Tracheal epithelial cell (primary cell): ENCODE data around the gene SIGLEC8. TPM values are rescaled to one million over a fixed set of nuclear protein-coding genes. Genes with fewer than 3 reads are reported as not detected.

ENCODE experiments used
- total RNA-seq: library from RNA; depleted of rRNA; stranded (reverse); fragments of >200 nt; gene quantifications from 2 replicates; pipeline ENCODE4 v1.2.1, GENCODE V29; 2014

The SIGLEC8 gene
- total RNA-seq = not detected in 2 replicates

GRCh38 chr19:51458051-51458645 is at the start of gene SIGLEC8:
SIGLEC8 (minus strand) TSS chr19:51458454; CDS start chr19:51458387, 67 bp downstream.

DNA sequence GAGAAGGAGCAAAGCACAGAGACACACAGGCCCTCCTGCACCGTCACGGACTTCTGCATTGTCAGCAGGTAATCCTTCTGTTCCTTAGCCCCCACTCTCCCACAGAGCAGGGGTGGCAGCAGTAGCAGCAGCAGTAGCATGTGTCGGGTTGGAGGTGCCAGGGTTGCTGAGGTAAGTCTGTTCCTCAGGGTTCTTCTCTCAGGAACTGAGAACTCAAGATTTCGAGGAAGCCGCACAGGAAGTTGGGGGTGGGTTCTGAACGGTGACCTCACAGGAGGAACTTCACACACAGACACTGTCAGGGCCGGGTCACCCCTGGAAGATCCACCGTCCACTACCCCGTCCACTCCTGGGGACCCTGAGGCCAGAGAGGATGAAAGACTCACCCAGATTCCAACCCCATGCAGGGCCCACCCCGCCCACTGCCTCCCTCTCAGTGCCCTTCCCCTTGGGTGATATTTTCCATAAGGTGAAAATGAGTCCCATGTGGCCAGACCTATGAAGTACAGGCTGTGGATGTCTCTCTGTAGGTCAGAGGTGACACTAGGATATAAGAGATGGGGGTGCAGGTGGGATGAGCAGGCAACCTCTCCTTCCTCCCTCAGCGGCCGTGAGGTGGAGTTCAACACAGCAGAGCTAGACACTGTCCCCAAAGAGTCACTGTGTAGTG is 43.5 kb upstream of the SIGLEC8 start, which contains the start of gene SIGLEC12:
Gene SIGLEC12 (minus strand): TSS at position 207 of the 670 bp plus-strand sequence. CDS start 67 bp downstream, at position 140.

DNA sequence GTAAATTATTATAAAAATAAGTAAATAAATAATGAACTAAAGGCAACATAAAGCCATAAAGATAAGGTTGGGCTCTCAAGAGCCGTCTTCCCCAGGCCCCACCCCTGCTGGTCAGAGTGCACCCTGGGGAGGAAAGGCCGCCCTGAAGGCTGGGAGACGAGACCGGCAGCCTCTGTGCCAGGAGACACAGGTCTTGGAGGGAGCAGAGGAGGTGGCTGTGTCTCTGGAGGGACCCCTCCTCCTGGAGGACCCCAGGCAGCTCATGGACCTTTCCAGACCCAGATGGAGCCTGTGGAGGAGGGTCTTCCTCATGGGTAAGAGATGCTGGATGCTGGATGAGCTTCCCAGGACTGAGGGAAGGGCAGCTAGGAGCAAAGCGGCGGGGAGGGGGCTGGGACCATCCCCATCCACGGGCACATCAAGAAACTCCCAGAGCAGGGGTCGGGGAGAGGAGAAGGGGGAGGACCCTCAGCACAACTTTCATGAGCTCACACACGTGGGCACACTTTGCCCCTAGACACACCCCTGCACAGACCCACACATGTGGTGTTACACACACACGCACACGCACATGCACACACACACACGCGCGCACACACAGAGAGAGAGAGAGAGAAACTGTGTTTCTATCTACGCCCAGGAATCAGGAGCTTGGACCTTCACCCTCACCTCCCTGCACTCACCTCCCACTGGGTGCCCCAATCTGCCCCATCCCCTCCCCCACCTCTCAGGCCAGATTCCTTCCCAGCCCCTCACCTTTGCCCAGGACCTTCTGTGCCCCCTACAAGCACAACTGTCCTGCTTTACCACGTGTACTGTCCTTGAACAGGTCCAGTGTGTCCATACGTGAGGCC is 20.4 kb upstream of the SIGLEC8 start, which contains the start of gene CEACAM18:
Gene CEACAM18 (plus strand): TSS at position 159 of the 854 bp plus-strand sequence.

GRCh38 chr19:51417107-51417809 is 41.0 kb downstream of the SIGLEC8 start, which contains the start of gene SIGLEC10:
SIGLEC10 (minus strand) TSS chr19:51417642; CDS start chr19:51417581, 61 bp downstream.

Other genes starting within 250 kb of the SIGLEC8 start
- gene CD33, start 233.4 kb downstream of the SIGLEC8 start, total RNA-seq = not detected in 2 replicates
- not detected in 2 replicates for gene SIGLECL1, start 207.4 kb downstream of the SIGLEC8 start, total RNA-seq
- not detected in 2 replicates for gene IGLON5, start 146.8 kb downstream of the SIGLEC8 start, total RNA-seq
- gene VSIG10L, start 116.3 kb downstream of the SIGLEC8 start, total RNA-seq = 0.21 and 1.4 TPM in 2 replicates
- gene ETFB, start 92.1 kb downstream of the SIGLEC8 start, total RNA-seq = 50.3 and 93.5 TPM in 2 replicates
- gene CLDND2, start 89.5 kb downstream of the SIGLEC8 start, total RNA-seq = not detected in 2 replicates
- not detected in 2 replicates for gene NKG7, start 85.8 kb downstream of the SIGLEC8 start, total RNA-seq
- not detected in 2 replicates for gene LIM2, start 70.5 kb downstream of the SIGLEC8 start, total RNA-seq
- not detected in 2 replicates for gene C19orf84, start 67.9 kb downstream of the SIGLEC8 start, total RNA-seq
- not detected in 2 replicates for gene SIGLEC10, start 40.8 kb downstream of the SIGLEC8 start, total RNA-seq
- gene CEACAM18, start 20.1 kb upstream of the SIGLEC8 start, total RNA-seq = not detected in 2 replicates
- gene SIGLEC12, start 43.3 kb upstream of the SIGLEC8 start, total RNA-seq = not detected in 2 replicates
- gene SIGLEC6, start 73.2 kb upstream of the SIGLEC8 start, total RNA-seq = not detected in 2 replicates
- gene ZNF175, start 112.8 kb upstream of the SIGLEC8 start, total RNA-seq = 1.7 and 1.9 TPM in 2 replicates
- gene SIGLEC5, start 171.9 kb upstream of the SIGLEC8 start, total RNA-seq = not detected in 2 replicates
- gene SIGLEC14, start 188.4 kb upstream of the SIGLEC8 start, total RNA-seq = not detected in 2 replicates
- 3.4 TPM in 1 of 2 replicates, not detected in the other for gene SPACA6, start 234.9 kb upstream of the SIGLEC8 start, total RNA-seq